ENCODE results near the gene GNB1L.

The GNB1L gene

DNA sequence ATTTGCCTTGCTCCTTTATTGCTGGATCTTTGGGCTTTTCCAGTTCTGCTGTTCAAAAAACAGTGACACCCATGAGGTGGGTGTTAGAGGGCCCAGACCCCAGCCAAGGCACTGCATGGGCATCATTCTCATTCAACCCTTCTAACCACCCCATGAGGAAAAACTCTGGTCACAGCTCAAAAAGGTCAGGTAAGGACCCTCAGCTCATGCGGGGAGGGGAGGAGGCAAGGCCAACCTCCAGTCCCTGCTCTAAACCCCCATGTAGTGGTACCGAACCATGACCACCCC lies 7.4 kb downstream of the GNB1L start:
- DNase-seq (ENCODE audit: low read depth in 1 of 2, low spot score in 1 of 2), result no peak
- TF ChIP-seq SPI1 (IDR thresholded peaks at IDR 0.05; ENCODE audit: borderline replicate concordance, low read depth) (no peak), POLR2AphosphoS5 (IDR thresholded peaks at IDR 0.05; ENCODE audit: low read depth) (no peak)
- Histone ChIP-seq H3K4me3 (replicated peaks; ENCODE audit: insufficient read depth, low read length) (no peak overlapping the region), H3K27me3 (ENCODE audit: insufficient read depth, poor library complexity, severe bottlenecking) (no peaks in the 10 kb centered on the region), H3K27ac (replicated peaks) (no peak overlapping the region)

GRCh38 chr22:19846620-19847344 lies 7.9 kb downstream of the GNB1L start:
- TF ChIP-seq REST (IDR thresholded peaks at IDR 0.05; ENCODE audit: insufficient replicate concordance, low read depth) (no peak), GABPA (IDR thresholded peaks at IDR 0.05; ENCODE audit: low read depth) (no peak), SPI1 (IDR thresholded peaks at IDR 0.05; ENCODE audit: borderline replicate concordance, low read depth) (no peak), CTCF (IDR thresholded peaks at IDR 0.05; ENCODE audit: insufficient read depth, low read length) (no peak), POLR2AphosphoS5 (IDR thresholded peaks at IDR 0.05; ENCODE audit: low read depth) (no peak)
- Histone ChIP-seq H3K27ac (replicated peaks) (no peak overlapping the region), H3K4me3 (replicated peaks; ENCODE audit: insufficient read depth, low read length) (no peak overlapping the region), H3K27me3 (ENCODE audit: insufficient read depth, poor library complexity, severe bottlenecking) (no peaks in the 10 kb centered on the region)
- DNase-seq (ENCODE audit: low read depth in 1 of 2, low spot score in 1 of 2), result no peak

DNA sequence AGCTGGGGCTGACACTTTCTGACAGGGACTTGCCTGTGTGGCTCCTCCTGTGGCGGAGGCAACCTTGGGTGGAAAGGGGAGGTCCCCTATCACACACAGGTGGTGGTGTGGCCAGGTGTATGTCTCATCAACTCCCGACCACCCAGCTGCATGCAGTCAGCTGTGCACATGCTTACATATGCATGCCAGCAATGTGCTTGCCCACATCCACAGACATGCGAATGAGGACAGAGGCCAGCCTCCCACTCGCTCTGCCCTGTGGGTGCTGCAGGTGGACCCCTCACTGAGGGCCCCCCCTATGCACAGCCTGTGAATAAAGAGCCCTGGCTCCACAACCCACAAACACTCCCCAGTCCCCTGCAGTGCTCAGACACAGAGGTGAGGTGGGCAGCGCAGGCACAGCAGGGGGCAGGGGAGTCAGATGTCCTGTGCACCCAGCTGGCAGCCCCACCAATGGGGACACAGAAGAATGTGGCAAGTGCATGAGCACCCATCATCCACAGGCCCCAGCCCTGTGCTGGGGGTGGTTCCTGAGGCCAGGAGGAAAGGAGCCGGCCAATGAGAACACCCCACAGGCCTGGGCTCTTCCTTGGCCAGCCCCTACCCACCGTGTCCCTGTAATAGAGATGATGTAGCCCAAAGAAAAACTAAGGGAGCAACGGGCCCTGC lies 9.5 kb downstream of the GNB1L start:
- Histone ChIP-seq H3K4me3 (replicated peaks; ENCODE audit: insufficient read depth, low read length) (no peak overlapping the region), H3K27me3 (ENCODE audit: insufficient read depth, poor library complexity, severe bottlenecking) (no peaks in the 10 kb centered on the region), H3K27ac (replicated peaks) (no peak overlapping the region; the same call in 1 of the 2 replicates)
- no peak for DNase-seq (ENCODE audit: low read depth in 1 of 2, low spot score in 1 of 2)
- TF ChIP-seq REST (IDR thresholded peaks at IDR 0.05; ENCODE audit: insufficient replicate concordance, low read depth) (no peak), GABPA (IDR thresholded peaks at IDR 0.05; ENCODE audit: low read depth) (no peak), SPI1 (IDR thresholded peaks at IDR 0.05; ENCODE audit: borderline replicate concordance, low read depth) (no peak), POLR2AphosphoS5 (IDR thresholded peaks at IDR 0.05; ENCODE audit: low read depth) (no peak), CTCF (IDR thresholded peaks at IDR 0.05; ENCODE audit: insufficient read depth, low read length) (no peak)

- peak overlapping the region; percentile 35 for H3K27ac ChIP-seq (replicated peaks)
- no peak overlapping the region for H3K4me3 ChIP-seq (replicated peaks; ENCODE audit: insufficient read depth, low read length)
- peak; percentile 52 for TF ChIP-seq REST (IDR thresholded peaks at IDR 0.05; ENCODE audit: insufficient replicate concordance, low read depth)
- no peak for TF ChIP-seq GABPA (IDR thresholded peaks at IDR 0.05; ENCODE audit: low read depth)
- TF ChIP-seq CTCF (IDR thresholded peaks at IDR 0.05; ENCODE audit: insufficient read depth, low read length), result no peak
- peak; percentile 46 for TF ChIP-seq POLR2AphosphoS5 (IDR thresholded peaks at IDR 0.05; ENCODE audit: low read depth)
- TF ChIP-seq SPI1 (IDR thresholded peaks at IDR 0.05; ENCODE audit: borderline replicate concordance, low read depth), result peak; percentile 67
- no peaks in the 10 kb centered on the region for H3K27me3 ChIP-seq (ENCODE audit: insufficient read depth, poor library complexity, severe bottlenecking)
- peak in 1 of 2 experiments; percentile 79 for DNase-seq (ENCODE audit: low read depth in 1 of 2, low spot score in 1 of 2)
Observed at GRCh38 chr22:19844377-19845053, 10.2 kb downstream of the GNB1L start.
